A204.1 (cell line): ENCODE results near the gene TRAFD1.
A peak's percentile ranks its signal among the peaks of the same experiment; 100 is the strongest.
"Not testable (repeated sequence)": the region's sequence is repeated elsewhere in the genome, so short reads cannot be mapped to it uniquely, and the experiment has no call there.

Source experiments
- FAIRE-seq: peaks from 2 replicates; lab custom pipeline; 2012; peaks lifted over from hg19 to GRCh38; lab: Jason Lieb, UNC

TRAFD1 gene, protein sequence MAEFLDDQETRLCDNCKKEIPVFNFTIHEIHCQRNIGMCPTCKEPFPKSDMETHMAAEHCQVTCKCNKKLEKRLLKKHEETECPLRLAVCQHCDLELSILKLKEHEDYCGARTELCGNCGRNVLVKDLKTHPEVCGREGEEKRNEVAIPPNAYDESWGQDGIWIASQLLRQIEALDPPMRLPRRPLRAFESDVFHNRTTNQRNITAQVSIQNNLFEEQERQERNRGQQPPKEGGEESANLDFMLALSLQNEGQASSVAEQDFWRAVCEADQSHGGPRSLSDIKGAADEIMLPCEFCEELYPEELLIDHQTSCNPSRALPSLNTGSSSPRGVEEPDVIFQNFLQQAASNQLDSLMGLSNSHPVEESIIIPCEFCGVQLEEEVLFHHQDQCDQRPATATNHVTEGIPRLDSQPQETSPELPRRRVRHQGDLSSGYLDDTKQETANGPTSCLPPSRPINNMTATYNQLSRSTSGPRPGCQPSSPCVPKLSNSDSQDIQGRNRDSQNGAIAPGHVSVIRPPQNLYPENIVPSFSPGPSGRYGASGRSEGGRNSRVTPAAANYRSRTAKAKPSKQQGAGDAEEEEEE

DNA sequence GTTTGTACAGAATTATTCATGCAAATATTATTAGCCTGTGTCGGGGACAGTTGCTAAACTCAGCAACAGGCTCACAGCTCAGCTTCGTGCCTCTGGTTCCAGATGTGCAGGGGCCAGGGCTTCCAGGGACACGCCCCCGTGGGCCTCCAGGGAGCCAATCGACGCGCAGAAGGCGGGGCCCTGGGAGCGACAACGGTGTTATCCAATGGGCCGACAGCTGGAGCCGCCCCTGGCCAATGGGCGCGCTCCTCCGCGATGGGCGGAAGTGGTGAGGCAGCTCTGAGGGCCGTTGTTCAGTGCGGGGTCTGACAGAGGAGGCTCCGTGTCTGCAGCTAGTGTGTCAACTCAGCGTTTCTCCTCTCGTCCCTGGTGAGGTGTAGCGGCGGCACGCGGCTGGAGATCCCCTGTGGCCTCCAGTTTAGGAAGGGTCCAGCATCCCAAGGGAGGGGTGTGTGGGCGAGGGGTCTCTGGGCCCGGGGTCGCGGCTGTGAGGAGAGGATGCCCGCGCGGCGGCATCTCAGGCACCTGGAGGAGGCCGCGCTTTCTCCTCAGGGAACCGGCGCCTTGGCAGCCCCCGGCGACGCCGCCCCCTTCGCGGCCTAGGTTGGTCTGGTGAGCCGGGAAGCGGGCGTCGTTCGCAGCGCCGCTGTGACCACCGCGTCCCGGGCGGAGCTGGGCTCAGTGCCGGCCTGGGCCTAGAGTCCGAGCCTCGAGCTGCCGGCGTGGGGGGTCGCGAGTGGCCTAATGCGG is at the start of gene TRAFD1:
Gene TRAFD1 (plus strand): TSS at position 311 of the 750 bp plus-strand sequence. CDS start 4,963 bp downstream, outside the sequence.
- peak; percentile 88 for FAIRE-seq

DNA sequence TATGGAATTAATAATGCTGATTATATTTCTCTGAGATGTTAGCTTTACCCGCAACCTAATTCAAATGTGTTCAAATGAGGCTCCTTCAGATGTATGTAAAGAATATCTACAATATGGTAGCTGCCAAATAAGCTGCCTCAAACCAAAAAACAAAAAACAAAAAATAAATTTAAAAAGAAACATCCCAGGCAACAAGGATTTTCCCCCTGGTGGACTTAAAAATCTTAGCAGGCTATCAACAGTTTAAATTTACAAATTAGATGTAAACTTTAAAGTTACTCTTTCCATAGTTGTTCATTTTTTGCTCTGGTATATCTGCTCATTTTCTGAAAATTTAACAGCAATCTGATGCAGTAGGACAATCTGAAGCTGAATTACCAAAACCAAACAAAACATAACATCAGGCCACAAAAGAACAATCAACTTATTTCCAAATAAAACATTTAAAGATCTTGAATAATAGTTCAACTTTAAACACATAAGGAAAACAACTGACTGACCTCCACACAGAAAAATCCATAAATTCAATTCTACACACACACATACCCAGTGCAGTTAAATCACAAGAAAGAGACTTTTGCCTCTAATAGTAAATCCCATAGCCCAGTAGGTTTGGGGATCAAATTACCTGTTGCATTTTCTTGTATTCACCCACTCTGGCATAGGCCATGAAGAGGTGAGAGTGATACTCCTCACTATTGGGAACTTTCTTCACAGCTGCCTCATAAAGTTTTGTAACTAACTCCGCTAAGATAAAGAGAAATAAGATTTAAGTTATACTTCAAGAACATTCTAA is 38.1 kb upstream of the TRAFD1 start:
- FAIRE-seq = no peak

GRCh38 chr12:112087851-112088250 is 37.5 kb upstream of the TRAFD1 start:
- FAIRE-seq = no peak

DNA sequence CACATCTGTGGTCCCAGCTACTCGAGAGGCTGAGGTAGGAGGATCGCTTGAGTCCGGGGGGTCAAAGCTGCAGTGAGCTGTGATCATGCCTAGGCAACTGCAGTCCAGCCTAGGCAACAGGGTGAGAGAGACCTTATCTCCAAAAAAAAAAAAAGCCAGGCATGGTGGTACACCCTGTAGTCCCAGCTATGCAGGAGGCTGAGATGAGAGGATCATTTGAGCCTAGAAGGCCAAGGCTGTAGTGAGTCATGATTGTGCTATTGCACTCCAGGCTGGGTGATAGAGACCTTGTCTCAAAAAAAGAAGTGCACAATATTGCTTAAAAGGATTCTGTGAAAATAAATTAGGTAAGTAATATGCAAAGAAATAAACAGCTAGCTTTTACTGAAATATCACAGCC is 33.8 kb upstream of the TRAFD1 start:
- FAIRE-seq = no peak

DNA sequence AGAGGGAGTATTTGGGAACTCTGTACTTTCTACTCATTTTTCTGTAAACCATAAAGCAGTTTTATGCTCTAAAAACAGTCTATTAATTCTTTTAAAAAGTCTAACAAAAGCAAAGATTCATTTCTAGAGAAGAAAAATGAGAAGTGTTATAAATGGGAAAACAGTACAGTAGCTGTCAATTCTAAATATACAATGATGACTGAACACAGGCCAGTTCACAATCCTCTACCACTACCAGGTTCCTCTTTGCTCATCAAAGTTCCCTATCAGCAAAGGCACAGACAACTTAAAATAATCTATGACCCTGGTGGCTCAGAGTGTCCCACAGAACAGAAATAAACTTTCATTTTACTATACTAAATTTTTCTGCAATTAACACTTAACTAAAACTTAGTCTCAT is 29.3 kb upstream of the TRAFD1 start:
- FAIRE-seq = no peak

GRCh38 chr12:112096667-112097066 is 28.7 kb upstream of the TRAFD1 start:
- no peak for FAIRE-seq

GRCh38 chr12:112097641-112098040 is 27.7 kb upstream of the TRAFD1 start:
- no peak for FAIRE-seq

DNA sequence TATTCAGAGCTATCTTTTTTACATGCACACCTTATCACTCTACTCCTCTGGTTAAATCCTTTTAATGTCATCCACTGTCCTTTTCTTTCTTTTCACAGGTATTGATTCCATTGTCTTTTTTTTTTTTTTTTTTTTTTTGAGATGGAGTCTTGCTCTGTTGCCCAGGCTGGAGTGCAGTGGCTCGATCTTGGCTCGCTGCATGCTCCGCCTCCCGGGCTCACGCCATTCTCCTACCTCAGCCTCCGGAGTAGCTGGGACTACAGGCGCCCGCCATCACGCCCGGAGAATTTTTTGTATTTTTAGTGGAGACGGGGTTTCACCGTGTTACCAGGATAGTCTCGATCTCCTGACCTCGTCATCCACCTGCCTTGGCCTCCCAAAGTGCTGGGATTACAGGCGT is 24.9 kb upstream of the TRAFD1 start:
- FAIRE-seq = not testable (repeated sequence)

DNA sequence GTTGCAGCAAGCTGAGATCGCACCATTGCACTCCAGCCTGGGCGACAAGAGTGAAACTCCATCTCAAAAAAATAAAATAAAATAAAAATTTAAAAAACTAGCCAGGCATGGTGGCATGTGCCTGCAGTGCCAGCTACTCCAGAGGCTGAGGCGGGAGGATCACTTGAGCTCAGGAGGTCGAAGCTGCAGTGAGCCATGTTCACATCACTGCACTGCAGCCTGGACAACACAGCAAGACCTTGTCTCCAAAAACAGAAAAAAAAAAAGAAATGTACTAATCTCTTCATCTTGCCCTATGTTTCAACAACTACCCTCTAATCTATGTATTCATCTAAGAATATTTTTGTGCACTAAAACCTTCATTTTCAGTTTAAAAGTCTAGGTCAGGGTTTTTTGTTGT is 23.2 kb upstream of the TRAFD1 start:
- FAIRE-seq = no peak

DNA sequence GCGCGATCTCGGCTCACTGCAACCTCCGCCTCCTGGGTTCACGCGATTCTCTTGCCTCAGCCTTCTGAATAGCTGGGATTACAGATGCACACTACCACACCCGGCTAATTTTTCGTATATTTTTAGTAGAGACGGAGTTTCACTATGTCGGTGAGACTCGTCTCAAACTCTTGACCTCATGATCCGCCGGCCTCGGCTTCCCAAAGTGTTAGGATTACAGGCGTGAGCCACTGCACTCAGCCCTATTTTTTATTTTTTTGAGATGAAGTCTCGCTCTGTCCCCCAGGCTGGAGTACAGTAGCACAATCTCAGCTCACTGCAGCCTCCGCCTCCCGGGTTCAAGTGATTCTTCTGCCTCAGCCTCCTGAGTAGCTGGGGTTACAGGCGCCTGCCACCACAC is 22.6 kb upstream of the TRAFD1 start:
- FAIRE-seq = not testable (repeated sequence)

DNA sequence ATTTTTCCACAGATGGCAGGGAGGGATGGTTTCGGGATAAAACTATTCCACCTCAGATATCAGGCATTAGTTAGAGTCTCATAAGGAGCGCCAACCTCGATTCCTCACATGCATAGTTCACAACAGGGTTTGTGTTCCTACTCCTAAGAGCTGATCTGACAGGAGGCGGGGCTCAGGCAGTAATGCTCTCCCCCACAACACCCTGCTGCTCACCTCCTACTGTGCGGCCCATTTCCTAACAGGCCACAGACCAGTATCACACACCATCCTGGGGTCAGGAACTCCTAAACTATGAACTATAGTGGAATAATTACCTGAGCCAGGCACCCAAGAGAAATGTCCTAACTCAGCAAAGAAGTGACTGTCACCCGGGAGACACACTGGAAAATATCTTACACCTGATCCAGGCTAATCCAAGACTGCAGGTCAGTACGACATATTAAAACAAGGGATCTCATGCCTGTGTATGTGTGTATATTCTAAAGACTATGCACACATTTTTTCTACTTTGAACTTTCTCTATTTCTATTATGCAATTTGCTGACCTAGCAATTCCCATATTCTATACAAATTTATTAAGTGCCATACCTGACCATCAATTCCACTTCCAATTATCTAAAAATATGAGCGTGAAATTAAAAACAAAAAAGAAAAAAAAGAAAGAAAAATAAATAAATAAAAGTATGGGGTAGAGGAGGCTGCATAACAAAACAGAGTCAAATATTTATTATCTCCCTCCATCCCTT is 21.4 kb upstream of the TRAFD1 start:
- no peak for FAIRE-seq

GRCh38 chr12:112105891-112106290 is 19.5 kb upstream of the TRAFD1 start:
- no peak for FAIRE-seq

DNA sequence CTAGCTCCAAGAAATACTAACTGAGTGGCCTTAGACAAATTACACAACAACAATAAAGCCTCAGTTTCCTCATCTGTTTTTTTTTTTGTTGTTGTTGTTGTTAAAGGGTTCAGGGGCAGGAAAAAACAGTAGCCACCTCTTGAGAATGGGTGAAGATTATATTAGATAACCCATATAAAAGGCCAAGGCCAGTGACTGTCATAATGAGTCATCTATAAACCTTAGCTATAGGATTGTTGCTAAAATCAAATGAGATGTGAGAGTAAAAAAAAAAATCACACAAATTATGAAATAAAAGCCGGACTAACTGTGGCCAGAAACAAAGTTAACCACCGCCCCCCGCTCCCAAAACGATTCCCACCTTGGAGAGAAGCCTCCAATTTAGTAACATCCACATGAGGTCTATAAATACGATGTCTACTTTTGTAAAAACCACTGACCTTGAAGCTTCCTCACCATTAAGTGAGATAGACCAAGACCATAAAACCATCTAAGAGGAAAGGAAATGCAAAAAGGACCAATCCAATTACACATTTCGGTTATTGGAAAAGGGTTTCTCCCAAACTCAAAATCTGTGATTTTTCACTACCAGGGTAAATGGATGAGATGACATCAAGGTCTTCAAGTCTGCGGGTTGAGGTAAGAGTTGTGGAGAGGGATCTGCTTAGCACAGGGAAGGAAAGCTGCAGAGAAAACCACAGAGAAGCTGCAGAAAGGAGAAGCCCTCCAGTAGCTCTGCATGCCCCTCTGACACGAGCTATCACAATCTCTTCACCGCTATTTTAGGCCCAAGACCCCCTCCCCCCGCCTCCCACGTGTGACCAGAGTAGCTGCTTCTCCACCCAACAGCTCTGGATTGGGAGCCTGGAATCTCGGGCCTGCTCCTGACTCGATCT is 17.8 kb upstream of the TRAFD1 start:
- FAIRE-seq = no peak

DNA sequence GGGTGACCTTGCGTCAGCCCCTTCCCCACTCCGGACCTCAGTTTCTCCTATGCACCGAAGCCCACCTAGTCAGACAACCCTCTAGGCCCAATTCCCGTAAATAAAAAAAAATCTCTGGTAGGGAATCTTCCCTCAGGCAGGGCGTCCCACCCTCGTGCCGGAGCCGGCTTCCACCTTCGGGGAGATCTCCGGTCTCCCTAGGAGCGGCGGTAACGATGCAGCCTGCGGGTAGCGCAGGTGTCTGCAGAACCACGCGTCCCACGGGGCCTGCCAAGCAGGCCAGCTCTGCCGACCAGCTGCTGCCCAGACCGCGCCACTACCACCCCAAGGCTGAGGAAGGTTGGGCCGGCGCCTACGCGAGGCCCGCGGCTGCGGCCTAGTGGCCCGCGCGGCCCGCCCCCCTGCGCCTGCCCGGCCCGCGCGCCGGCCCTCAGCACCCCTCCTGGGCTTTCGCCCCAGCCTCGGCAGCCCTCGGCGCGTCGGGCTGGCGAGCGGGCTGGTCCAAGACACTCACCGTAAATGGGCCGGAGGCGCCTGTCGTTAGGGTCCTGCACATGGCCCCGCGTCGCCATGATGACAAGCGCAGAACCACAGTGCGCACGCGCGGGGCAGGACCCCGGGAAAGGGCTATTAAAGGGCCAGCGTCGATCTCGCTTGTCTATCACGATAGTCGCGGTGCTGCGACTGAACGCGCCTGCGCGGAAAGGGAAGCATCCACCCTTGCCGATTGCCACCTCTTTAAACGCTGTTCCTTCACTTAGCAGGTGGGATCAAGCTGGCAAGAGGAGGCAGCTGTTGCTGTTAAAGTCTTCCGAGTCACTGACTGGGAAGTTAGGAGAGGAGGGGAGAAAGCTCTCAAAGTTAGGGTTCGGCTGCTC is 16.9 kb upstream of the TRAFD1 start, which contains the start of gene NAA25:
Gene NAA25 (minus strand): TSS at position 582 of the 878 bp plus-strand sequence. CDS start 10 bp downstream, at position 572.
- no peak for FAIRE-seq

GRCh38 chr12:112110787-112111662 is 14.3 kb upstream of the TRAFD1 start:
- FAIRE-seq = not testable (repeated sequence)

- no peak for FAIRE-seq
Measured at GRCh38 chr12:112111931-112112330, 13.4 kb upstream of the TRAFD1 start.

DNA sequence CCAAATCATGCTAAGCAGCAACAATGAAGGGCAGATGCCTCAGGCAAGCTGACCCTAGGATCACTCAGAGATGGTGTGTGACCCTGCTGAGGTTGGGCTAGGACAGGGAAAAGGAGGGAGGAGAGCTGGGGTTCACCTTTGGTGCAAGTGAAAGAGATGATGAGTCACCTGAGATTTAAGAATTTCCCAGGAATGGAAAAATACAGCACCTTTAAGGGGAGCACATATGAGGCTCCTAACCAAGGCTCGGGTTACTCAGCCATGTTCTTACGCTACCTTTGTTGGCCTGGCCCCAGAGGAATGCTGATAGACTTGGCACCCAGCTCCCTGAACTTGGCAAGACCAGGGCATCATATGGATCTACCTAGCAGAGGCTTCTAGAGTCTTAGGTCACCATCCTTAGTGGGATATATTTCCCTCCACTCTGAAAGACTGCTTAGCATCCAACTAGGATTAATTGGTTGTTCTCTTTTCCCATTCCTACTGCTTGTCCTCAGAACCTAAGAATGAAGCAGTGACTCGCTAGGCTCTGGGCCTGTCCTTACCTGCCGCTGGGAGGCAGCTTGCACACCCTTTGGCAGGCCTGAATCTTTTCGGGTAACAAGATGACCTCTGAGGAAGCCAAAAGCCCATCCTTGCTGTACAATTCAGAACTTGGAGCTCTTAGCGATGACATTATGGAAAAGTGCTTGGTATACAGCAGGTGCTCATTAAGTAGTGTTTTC is 12.8 kb upstream of the TRAFD1 start:
- FAIRE-seq = no peak
